SJSA1 (cell line): ENCODE results near the gene NIT2. TPM values are rescaled to one million over a fixed set of nuclear protein-coding genes. Genes with fewer than 3 reads are reported as not detected.

Experiments
- total RNA-seq: library from RNA; depleted of rRNA; stranded (reverse); fragments of >200 nt; shearing (Covaris generic); gene quantifications from 2 replicates; pipeline ENCODE4 v1.2.3, GENCODE V29; 2014; rRNA removed

The NIT2 gene
- total RNA-seq, 1 experiment from 2014 or later: 34.2 TPM

Other genes with a start within 250 kb of the NIT2 start
- 17.4 and 27.0 TPM in 2 replicates for gene FILIP1L, start 220.3 kb upstream of the NIT2 start, total RNA-seq
- gene TBC1D23, start 73.8 kb upstream of the NIT2 start, total RNA-seq: 22.5 and 35.3 TPM in 2 replicates
- 55.6 and 58.5 TPM in 2 replicates for gene TOMM70, start 66.3 kb downstream of the NIT2 start, total RNA-seq
- 1.6 and 4.1 TPM in 2 replicates for gene LNP1, start 66.8 kb downstream of the NIT2 start, total RNA-seq
- gene TMEM45A, start 157.9 kb downstream of the NIT2 start, total RNA-seq: 20.6 and 48.5 TPM in 2 replicates